Psoas muscle (tissue), 8 donors: ENCODE measurements around the gene UBE3C. TPM values are rescaled to one million over a fixed set of nuclear protein-coding genes. Genes with fewer than 3 reads are reported as not detected.
A peak's percentile ranks its signal among the peaks of the same experiment; 100 is the strongest.

ENCODE experiments used
- ATAC-seq, 4 donors: fragments of 200-7000 bp; cut with Tn5 transposase; one replicate each; pipeline ENCODE4 v1.9.1; 2020; ENCODE audit warnings: moderate library complexity in 3 of 4, mild to moderate bottlenecking in 2 of 4
- DNase-seq, 2 donors: peaks; one replicate each; pipeline ENCODE4 v3.0.0-alpha.2; 2020
- H3K27ac ChIP-seq: fragments of 200-600 bp; one replicate; pipeline ENCODE4 v1.8.0; 2022
- H3K27me3 ChIP-seq, 3 donors: fragments of 200-600 bp in 1 of 3; one replicate each; pipeline versions ENCODE4 v1.6.1 to v1.8.0; 2013 to 2022; ENCODE audit warnings: low read length in 2 of 3, mild to moderate bottlenecking in 2 of 3, moderate library complexity in 1 of 3; ENCODE audit not compliant: insufficient read depth in 3 of 3
- H3K36me3 ChIP-seq, 2 donors: fragments of 200-600 bp in 1 of 2; one replicate each; pipeline versions ENCODE4 v1.6.1 to v1.8.0; 2013 to 2022; ENCODE audit warnings: low read depth in 1 of 2, mild to moderate bottlenecking in 1 of 2, moderate library complexity in 1 of 2; ENCODE audit not compliant: insufficient read depth in 1 of 2
- H3K4me1 ChIP-seq: fragments of 200-600 bp; one replicate; pipeline ENCODE4 v1.8.0; 2022
- H3K4me3 ChIP-seq: fragments of 200-600 bp; one replicate; pipeline ENCODE4 v1.8.0; 2022; ENCODE audit warnings: mild to moderate bottlenecking
- H3K9me3 ChIP-seq: fragments of 200-600 bp; one replicate; pipeline ENCODE4 v1.8.0; 2022
- WGBS, 3 donors: extraction: QIAGEN DNeasy Blood & Tissue Kit; methylation state at CpG; one replicate each; pipeline versions ENCODE4 v1.1.6 to v1.1.7; 2013; 5-methylcytosine and 5-hydroxymethylcytosine counted together
- intact Hi-C, 2 donors: fragments of 100-400 bp; cut with DNase I; formaldehyde crosslinking; loops; one replicate each; pipeline versions ENCODE4 v1.11.0 to v1.14.2; 2022
- polyA plus RNA-seq, 3 donors: library from polyadenylated mRNA; stranded (reverse); fragments of 200-250 nt; gene quantifications; one replicate each; pipeline ENCODE4 v1.2.3, GENCODE V29; 2013
- total RNA-seq, 4 donors: library from RNA; stranded (reverse); fragmentation: NEBNext Ultra II Directional in 2 of 4; extraction: Animal tissue kit (Norgen Biotek cat#: 25700) in 2 of 4; gene quantifications; one replicate each; pipeline versions ENCODE4 v1.2.1 to v1.2.4, GENCODE V29; 2021 to 2023
- TF ChIP-seq, protein P1 (sequence below): fragments of 200-600 bp; IDR thresholded peaks from one replicate; pipeline ENCODE4 v1.8.0; 2022; ENCODE audit warnings: antibody characterized with exemption
- donor health status: healthy with polysubstance abuse.
- donor health status: DM: no; HTN: no; CAD: no; lungs with moderate emphysema.
- donor health status: Bipolar disorder and iron deficiency.
- donor health status: healthy.
- donor health status: DM: yes; HTN: yes; CAD: no.
- donor health status: DM: no; HTN: no; CAD: no.
- donor health status: DM: no; HTN: no; CAD: no.
- donor health status: DM: yes; HTN: yes; CAD: no.

The UBE3C gene
- total and polyA plus RNA-seq, 7 donors: 31.9 to 94.2 (median 60.2) TPM

GRCh38 chr7:157136372-157136771 is 2.4 kb upstream of the UBE3C start:
- peaks cover 17% of the 10 kb centered on the region for H3K4me1 ChIP-seq
- H3K27ac ChIP-seq: no peak overlapping the region
- no peak for ATAC-seq
- H3K4me3 ChIP-seq: no peak overlapping the region
- TF ChIP-seq, protein P1, sequence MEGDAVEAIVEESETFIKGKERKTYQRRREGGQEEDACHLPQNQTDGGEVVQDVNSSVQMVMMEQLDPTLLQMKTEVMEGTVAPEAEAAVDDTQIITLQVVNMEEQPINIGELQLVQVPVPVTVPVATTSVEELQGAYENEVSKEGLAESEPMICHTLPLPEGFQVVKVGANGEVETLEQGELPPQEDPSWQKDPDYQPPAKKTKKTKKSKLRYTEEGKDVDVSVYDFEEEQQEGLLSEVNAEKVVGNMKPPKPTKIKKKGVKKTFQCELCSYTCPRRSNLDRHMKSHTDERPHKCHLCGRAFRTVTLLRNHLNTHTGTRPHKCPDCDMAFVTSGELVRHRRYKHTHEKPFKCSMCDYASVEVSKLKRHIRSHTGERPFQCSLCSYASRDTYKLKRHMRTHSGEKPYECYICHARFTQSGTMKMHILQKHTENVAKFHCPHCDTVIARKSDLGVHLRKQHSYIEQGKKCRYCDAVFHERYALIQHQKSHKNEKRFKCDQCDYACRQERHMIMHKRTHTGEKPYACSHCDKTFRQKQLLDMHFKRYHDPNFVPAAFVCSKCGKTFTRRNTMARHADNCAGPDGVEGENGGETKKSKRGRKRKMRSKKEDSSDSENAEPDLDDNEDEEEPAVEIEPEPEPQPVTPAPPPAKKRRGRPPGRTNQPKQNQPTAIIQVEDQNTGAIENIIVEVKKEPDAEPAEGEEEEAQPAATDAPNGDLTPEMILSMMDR: no peak
- intact Hi-C loops: no loop called here
- H3K27me3 ChIP-seq: peaks cover 0 to 2% (median 1%) of the 10 kb centered on the region in 3 donors
- no peaks in the 10 kb centered on the region for H3K9me3 ChIP-seq
- 42 to 52% (median 45%) methylated on average over 4 of the region's 4 CpGs for WGBS, 3 donors
- H3K36me3 ChIP-seq: peaks cover 0 to 4% of the 10 kb centered on the region in 2 donors
- DNase-seq: no peak

- WGBS, 3 donors: 26 to 35% (median 33%) methylated on average over 5 of the region's 5 CpGs
- Histone ChIP-seq H3K27me3 (no peaks in the 10 kb centered on the region), H3K9me3 (no peaks in the 10 kb centered on the region), H3K4me3 (peak overlapping the region; percentile 91), H3K4me1 (peaks cover 27% of the 10 kb centered on the region), H3K27ac (peak overlapping the region; percentile 89), H3K36me3 (peaks cover 0 to 4% of the 10 kb centered on the region in 2 donors)
- no peak for ATAC-seq
- no peak for DNase-seq
- intact Hi-C loops: no loop called here
- TF ChIP-seq, protein P1: no peak
Observed at GRCh38 chr7:157138101-157138423, 664 bp upstream of the UBE3C start.

GRCh38 chr7:157139111-157139809 is 534 bp downstream of the UBE3C start:
- no peaks in the 10 kb centered on the region for H3K9me3 ChIP-seq
- WGBS, 3 donors: 0 to 1% (median 1%) methylated on average over 41 to 74 of the region's 74 CpGs
- DNase-seq: peak; percentile 61 to 81
- H3K36me3 ChIP-seq: peaks cover 0 to 4% of the 10 kb centered on the region in 2 donors
- TF ChIP-seq, protein P1: no peak
- peaks cover 37% of the 10 kb centered on the region for H3K4me1 ChIP-seq
- H3K4me3 ChIP-seq: peak overlapping the region; percentile 91
- ATAC-seq: peak; percentile 61 to 75 (median 68)
- H3K27me3 ChIP-seq: no peaks in the 10 kb centered on the region
- intact Hi-C loops: no loop called here
- peak overlapping the region; percentile 89 for H3K27ac ChIP-seq

DNA sequence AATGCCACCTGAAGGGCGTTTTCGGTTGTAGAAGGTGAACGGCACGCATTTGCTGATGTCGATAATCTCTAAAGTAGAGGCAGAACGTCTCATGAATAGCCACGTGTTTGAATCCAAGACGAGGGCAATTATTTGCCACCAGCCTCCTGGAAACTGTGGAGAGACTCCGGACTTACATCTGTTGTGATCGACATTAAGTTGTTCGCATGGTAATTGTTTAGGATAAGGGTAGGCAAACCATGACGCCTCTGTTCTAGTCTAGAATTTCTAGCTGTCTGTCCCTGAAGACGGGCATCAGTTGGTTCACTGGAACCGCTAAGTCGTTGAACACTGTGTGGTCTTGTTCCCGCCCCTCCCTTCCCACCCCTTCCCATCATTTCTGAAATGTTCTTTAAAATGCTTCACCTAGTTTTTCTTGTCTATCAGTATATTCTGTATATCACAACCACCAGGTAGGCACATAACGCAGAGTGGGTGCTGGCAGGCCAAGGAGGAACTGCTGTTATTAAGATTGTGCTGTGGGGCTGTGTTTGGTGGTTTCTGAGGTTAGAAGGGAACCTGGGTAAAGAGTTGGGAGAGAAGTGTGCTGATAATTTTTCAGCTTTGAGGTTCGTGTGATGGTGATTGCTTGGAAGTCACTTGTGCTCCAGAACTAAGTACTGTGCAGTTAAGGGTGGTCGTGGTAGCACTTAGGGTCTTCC is 1.2 kb downstream of the UBE3C start:
- H3K4me1 ChIP-seq: peaks cover 41% of the 10 kb centered on the region
- TF ChIP-seq, protein P1: no peak
- 19 to 22% (median 22%) methylated on average over 19 of the region's 19 CpGs for WGBS, 3 donors
- DNase-seq: no peak
- ATAC-seq: no peak
- H3K36me3 ChIP-seq: peaks cover 3 to 4% of the 10 kb centered on the region in 2 donors
- peak overlapping the region; percentile 91 for H3K4me3 ChIP-seq
- peak overlapping the region; percentile 89 for H3K27ac ChIP-seq
- H3K9me3 ChIP-seq: no peaks in the 10 kb centered on the region
- intact Hi-C loops: loop anchor here in 1 of 2 donors (5.0 to 10.0 kb wide), 3 partner anchors 173 to 245 kb away; partner anchors contain the start of gene LMBR1
- H3K27me3 ChIP-seq: no peaks in the 10 kb centered on the region
